ENCODE results near the gene ASTN2.

- TF ChIP-seq MXI1 (conservative IDR thresholded peaks at IDR 0.05; ENCODE audit: poor library complexity, severe bottlenecking) (no peak), CTCF (IDR thresholded peaks at IDR 0.05; ENCODE audit: poor library complexity, severe bottlenecking) (no peak), RAD21 (conservative IDR thresholded peaks at IDR 0.05) (no peak), EZH2 (IDR thresholded peaks at IDR 0.05; ENCODE audit: borderline replicate concordance, insufficient read depth, low read length, poor library complexity, severe bottlenecking) (no peak), REST (IDR thresholded peaks at IDR 0.05; ENCODE audit: borderline replicate concordance) (no peak), POLR2AphosphoS5 (IDR thresholded peaks at IDR 0.05) (no peak), SMC3 (conservative IDR thresholded peaks at IDR 0.05; ENCODE audit: poor library complexity) (no peak), TAF1 (IDR thresholded peaks at IDR 0.05; ENCODE audit: low read depth) (no peak), EP300 (conservative IDR thresholded peaks at IDR 0.05; ENCODE audit: poor library complexity, severe bottlenecking) (no peak)
Observed at GRCh38 chr9:117017414-117017985, 397.4 kb downstream of the ASTN2 start.
